Stomach (tissue), 4 donors: Measurements from ENCODE around the gene RNF151.

ENCODE experiments used
- CTCF ChIP-seq, 7 experiments: fragments of 450-650 bp in 4 of 7; fragments of 200-600 bp in 3 of 7; sonication (generic) in 3 of 7; IDR thresholded peaks; one replicate each; pipeline ENCODE4 v1.5.1; 2016 to 2019; ENCODE audit warnings: antibody characterized with exemption in 7 of 7, control low read depth in 2 of 7, mild to moderate bottlenecking in 1 of 7
- POLR2AphosphoS5 ChIP-seq, 3 donors: sonication (generic); formaldehyde crosslinking; IDR thresholded peaks; one replicate each; pipeline ENCODE4 v1.6.1; 2016; ENCODE audit warnings: antibody characterized with exemption in 3 of 3

- TF ChIP-seq CTCF (IDR thresholded peaks at IDR 0.05) (no peak), POLR2AphosphoS5 (IDR thresholded peaks at IDR 0.05) (no peak)
Measured at GRCh38 chr16:1950559-1950958, 16.1 kb upstream of the RNF151 start.
